ENCODE results near the gene DMKN. TPM values are rescaled to one million over a fixed set of nuclear protein-coding genes. Genes with fewer than 3 reads are reported as not detected.

Gene DMKN
- total RNA-seq, 2 donors from 2014 or later = 50.9 to 80.5 TPM

DNA sequence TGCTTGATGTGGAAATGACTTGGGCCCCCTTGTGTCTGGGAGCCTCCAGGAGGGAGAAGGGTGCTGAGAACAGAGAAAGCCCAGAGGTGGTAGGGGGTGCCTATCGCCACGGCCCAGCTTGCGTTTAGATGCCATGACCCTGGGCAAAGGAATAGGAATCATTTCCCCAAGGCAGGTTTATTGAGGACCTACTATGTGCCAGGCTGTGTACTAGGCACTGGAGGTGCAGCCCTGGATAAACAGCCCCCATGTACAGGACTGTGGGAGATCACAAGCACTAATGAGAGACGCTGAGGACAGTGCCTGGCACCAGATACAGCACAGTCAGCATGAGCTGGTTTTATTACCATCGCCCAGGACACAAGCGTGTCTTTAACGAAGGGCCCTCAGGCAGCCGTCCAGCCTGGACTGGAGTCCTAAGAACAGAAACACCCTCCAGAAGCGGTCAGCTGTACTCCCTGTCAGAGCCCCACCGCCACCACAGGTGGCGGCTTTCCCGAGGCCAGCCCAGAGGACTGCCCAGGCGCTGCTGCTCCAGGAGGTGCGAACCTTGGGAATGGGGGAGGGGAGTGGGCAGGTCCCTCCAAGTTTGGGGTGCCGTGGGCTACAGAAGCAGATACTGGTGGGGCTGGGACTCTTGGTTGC is 36.6 kb upstream of the DMKN start:
- TF ChIP-seq POLR2A (IDR thresholded peaks at IDR 0.05) (no peak), POLR2AphosphoS5 (IDR thresholded peaks at IDR 0.05) (peak; percentile 59)
- Histone ChIP-seq H3K4me1 (replicated peaks) (peaks cover 6% of the 10 kb centered on the region), H3K9me3 (no peaks in the 10 kb centered on the region), H3K27ac (no peak overlapping the region), H3K27me3 (replicated peaks; ENCODE audit: insufficient read depth) (no peaks in the 10 kb centered on the region), H3K36me3 (no peaks in the 10 kb centered on the region), H3K4me3 (no peak overlapping the region)
- intact Hi-C loops (cut with DNase I) = loop anchor here (2.0 to 5.0 kb wide), 3 partner anchors 77 to 167 kb away; partner anchors contain the start of genes COX6B1 and RBM42
- peak; percentile 54 for DNase-seq (ENCODE audit: low spot score)
- 66% methylated on average over 15 of the region's 15 CpGs for WGBS

DNA sequence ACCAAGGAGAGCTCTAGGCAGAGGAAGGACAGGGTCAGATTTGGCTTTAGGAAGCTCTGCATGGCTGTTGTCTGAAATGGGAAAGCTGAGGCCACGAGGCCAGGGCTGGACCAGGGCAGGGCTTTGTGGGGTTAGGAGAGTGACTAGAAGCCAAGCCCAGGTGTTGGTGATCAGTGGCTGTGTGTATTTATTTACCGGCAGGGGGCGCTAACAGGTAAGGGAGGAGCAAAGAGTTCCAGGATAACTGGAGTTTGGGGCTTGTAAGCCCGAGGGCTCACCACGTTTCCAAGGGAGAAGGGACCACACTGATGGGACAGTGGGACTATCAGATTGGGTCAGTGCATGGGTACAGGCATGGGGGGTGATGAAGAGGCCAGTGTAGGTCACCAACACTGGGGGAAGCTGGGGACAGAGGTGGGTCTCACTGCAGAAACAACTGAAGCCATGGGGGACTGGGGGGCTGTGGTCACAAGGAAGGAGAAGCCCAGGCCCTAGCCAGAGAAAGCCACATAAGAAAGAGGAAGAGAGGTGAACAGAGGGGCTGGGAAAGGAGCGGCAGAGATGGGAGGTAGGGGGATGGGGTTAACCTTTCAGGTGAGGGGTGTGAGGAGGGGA is 35.8 kb upstream of the DMKN start:
- TF ChIP-seq POLR2A (IDR thresholded peaks at IDR 0.05) = no peak
- TF ChIP-seq POLR2AphosphoS5 (IDR thresholded peaks at IDR 0.05) = peak; percentile 33
- TF ChIP-seq, protein P1, sequence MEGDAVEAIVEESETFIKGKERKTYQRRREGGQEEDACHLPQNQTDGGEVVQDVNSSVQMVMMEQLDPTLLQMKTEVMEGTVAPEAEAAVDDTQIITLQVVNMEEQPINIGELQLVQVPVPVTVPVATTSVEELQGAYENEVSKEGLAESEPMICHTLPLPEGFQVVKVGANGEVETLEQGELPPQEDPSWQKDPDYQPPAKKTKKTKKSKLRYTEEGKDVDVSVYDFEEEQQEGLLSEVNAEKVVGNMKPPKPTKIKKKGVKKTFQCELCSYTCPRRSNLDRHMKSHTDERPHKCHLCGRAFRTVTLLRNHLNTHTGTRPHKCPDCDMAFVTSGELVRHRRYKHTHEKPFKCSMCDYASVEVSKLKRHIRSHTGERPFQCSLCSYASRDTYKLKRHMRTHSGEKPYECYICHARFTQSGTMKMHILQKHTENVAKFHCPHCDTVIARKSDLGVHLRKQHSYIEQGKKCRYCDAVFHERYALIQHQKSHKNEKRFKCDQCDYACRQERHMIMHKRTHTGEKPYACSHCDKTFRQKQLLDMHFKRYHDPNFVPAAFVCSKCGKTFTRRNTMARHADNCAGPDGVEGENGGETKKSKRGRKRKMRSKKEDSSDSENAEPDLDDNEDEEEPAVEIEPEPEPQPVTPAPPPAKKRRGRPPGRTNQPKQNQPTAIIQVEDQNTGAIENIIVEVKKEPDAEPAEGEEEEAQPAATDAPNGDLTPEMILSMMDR (IDR thresholded peaks at IDR 0.05) = peak; percentile 55 to 83 (median 72)
- H3K4me3 ChIP-seq = no peak overlapping the region
- no peaks in the 10 kb centered on the region for H3K9me3 ChIP-seq
- DNase-seq (ENCODE audit: low spot score) = peak; percentile 66
- intact Hi-C loops (cut with DNase I) = loop anchor here (2.0 to 5.0 kb wide), 3 partner anchors 78 to 168 kb away; partner anchors contain the start of genes COX6B1 and RBM42
- no peaks in the 10 kb centered on the region for H3K36me3 ChIP-seq
- 22% methylated on average over 6 of the region's 6 CpGs for WGBS
- H3K27me3 ChIP-seq (replicated peaks; ENCODE audit: insufficient read depth) = no peaks in the 10 kb centered on the region
- H3K27ac ChIP-seq = no peak overlapping the region
- peaks cover 6% of the 10 kb centered on the region for H3K4me1 ChIP-seq (replicated peaks)

DNA sequence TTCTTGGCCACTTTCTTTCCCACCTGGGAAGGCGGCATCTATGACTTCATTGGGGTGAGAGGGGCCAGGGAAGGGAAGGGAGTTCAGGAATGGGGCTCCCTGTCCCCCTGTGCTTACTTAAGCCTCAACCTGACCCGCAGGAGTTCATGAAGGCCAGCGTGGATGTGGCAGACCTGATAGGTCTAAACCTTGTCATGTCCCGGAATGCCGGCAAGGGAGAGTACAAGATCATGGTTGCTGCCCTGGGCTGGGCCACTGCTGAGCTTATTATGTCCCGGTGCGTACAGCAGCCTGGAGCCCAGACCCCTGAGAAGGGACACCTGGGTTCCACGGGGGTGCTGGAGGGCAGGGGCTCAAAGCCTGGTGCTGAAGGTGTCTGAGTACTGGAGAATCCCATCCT is 33.1 kb upstream of the DMKN start:
- no peak overlapping the region for H3K27ac ChIP-seq
- H3K27me3 ChIP-seq (replicated peaks; ENCODE audit: insufficient read depth) = no peaks in the 10 kb centered on the region
- H3K9me3 ChIP-seq = no peaks in the 10 kb centered on the region
- H3K36me3 ChIP-seq = no peaks in the 10 kb centered on the region
- no peak overlapping the region for H3K4me3 ChIP-seq
- 75% methylated on average over 8 of the region's 8 CpGs for WGBS
- no peak for DNase-seq (ENCODE audit: low spot score)
- H3K4me1 ChIP-seq (replicated peaks) = peaks cover 6% of the 10 kb centered on the region
- intact Hi-C loops (cut with DNase I) = loop anchor here (5.0 kb wide), 2 partner anchors 81 to 101 kb away; partner anchors contain the start of genes COX6B1 and RBM42
- TF ChIP-seq POLR2A (IDR thresholded peaks at IDR 0.05) = no peak
- no peak for TF ChIP-seq POLR2AphosphoS5 (IDR thresholded peaks at IDR 0.05)
- TF ChIP-seq, protein P1 (IDR thresholded peaks at IDR 0.05) = no peak

DNA sequence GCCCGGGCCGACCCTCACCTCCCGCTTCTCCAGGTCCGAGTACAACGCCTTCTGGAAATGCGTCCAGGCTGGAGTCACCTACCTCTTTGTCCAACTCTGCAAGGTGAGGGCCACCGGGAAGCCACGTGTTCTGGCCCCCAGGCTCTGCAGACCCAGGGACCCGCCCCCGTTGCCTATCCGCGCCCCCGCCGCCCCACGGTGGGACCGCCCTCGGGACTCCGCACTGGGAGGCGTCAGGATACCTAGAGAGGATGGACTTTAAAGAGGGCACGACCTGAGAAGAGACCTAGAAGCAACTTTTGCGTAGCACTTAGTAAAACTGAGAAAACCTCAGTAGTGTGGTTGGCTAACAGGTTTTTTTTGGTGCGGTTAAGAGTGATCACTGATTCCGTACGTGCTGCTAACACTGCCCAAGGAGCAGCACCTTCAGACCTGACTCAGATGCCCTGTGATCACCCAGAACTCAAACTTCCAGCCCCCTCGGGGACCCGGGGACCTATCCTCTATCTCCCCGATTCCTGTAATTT is 32.5 kb upstream of the DMKN start:
- no peaks in the 10 kb centered on the region for H3K27me3 ChIP-seq (replicated peaks; ENCODE audit: insufficient read depth)
- H3K4me3 ChIP-seq = peak overlapping the region; percentile 55 to 80
- intact Hi-C loops (cut with DNase I) = loop anchor here (5.0 kb wide), 2 partner anchors 81 to 101 kb away; partner anchors contain the start of genes COX6B1 and RBM42
- H3K36me3 ChIP-seq = no peaks in the 10 kb centered on the region
- no peaks in the 10 kb centered on the region for H3K9me3 ChIP-seq
- no peak for TF ChIP-seq POLR2A (IDR thresholded peaks at IDR 0.05)
- TF ChIP-seq, protein P1 (IDR thresholded peaks at IDR 0.05) = no peak
- no peak for TF ChIP-seq POLR2AphosphoS5 (IDR thresholded peaks at IDR 0.05)
- DNase-seq (ENCODE audit: low spot score) = no peak
- H3K4me1 ChIP-seq (replicated peaks) = peaks cover 6% of the 10 kb centered on the region
- H3K27ac ChIP-seq = peak overlapping the region; percentile 60 to 72
- WGBS = under 1% methylated on average over 27 of the region's 27 CpGs
